ENCODE measurements around the gene SV2B. TPM values are rescaled to one million over a fixed set of nuclear protein-coding genes. Genes with fewer than 3 reads are reported as not detected.

SV2B gene
- total RNA-seq, 1 donor from 2014 or later = 0.26 TPM

DNA sequence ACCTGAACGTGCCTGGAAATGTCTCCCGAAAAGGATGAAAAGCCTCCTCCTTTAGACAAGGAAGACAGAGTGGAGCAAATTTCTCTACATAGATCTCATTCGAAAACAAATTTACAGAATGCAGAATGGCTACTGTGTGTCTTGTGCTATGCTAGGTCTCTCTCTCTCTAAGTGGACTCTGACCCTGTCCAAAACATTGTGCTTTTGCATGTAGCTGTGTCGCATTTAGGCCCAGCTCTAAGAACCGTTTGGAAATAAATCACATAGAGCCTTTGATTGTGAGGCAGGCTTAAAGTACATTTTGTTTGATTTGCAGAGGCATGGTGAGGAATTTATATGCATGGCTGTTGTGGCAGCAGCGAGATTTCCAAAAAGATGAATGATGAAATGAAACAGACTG lies 198.0 kb downstream of the SV2B start:
- Histone ChIP-seq H3K27me3 (ENCODE audit: control insufficient read depth, insufficient read depth, low read length) (no peaks in the 10 kb centered on the region), H3K4me3 (ENCODE audit: low read depth, low read length) (no peak overlapping the region), H3K36me3 (ENCODE audit: control insufficient read depth, insufficient read depth, low read length) (no peaks in the 10 kb centered on the region)
- TF ChIP-seq, protein P1, sequence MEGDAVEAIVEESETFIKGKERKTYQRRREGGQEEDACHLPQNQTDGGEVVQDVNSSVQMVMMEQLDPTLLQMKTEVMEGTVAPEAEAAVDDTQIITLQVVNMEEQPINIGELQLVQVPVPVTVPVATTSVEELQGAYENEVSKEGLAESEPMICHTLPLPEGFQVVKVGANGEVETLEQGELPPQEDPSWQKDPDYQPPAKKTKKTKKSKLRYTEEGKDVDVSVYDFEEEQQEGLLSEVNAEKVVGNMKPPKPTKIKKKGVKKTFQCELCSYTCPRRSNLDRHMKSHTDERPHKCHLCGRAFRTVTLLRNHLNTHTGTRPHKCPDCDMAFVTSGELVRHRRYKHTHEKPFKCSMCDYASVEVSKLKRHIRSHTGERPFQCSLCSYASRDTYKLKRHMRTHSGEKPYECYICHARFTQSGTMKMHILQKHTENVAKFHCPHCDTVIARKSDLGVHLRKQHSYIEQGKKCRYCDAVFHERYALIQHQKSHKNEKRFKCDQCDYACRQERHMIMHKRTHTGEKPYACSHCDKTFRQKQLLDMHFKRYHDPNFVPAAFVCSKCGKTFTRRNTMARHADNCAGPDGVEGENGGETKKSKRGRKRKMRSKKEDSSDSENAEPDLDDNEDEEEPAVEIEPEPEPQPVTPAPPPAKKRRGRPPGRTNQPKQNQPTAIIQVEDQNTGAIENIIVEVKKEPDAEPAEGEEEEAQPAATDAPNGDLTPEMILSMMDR (IDR thresholded peaks at IDR 0.05; ENCODE audit: insufficient read depth, low read length, severe bottlenecking) = no peak
- FAIRE-seq = no peak
- DNase-seq (ENCODE audit: low read depth) = no peak

DNA sequence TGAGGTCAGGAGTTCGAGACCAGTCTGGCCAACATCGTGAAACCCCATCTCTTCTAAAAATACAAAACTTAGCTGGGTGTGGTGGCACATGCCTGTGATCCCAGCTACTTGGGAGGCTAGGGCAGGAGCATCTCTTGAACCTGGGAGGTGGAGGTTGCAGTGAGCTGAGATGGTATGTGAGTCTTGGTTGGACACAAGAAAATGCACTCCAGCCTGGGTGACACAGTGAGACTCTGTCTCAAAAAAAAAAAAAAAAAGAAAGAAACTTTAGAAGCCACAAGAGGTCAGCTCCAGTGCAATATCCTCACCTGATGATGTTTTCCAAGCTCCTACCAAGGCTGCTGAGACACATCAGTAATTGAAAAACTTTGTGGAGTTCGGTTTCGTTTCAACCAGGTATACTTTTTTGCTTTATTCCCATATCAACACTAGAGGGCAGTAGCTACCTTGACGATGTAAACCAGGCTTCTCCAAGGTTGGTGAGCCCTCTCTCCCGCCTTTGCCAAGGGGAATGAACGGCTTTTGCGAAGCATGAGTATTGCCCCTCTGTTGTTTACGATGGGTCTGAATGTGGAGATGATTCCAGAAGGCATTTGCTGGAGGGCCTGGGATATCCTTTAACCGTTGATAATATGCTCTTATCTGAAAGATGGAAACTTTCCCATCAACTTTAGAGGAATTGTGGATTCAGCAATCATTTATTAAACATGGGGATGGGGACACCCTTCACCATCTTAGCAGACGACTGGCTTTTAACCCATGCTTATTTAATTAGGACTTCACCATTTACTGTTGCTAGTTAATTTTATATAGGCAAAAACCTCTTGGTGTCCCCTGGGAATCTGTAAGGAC lies 202.8 kb downstream of the SV2B start:
- no peak overlapping the region for H3K4me3 ChIP-seq (ENCODE audit: low read depth, low read length)
- peaks cover 2% of the 10 kb centered on the region for H3K27me3 ChIP-seq (ENCODE audit: control insufficient read depth, insufficient read depth, low read length)
- peak; percentile 54 for DNase-seq (ENCODE audit: low read depth)
- FAIRE-seq = no peak
- no peaks in the 10 kb centered on the region for H3K36me3 ChIP-seq (ENCODE audit: control insufficient read depth, insufficient read depth, low read length)
- TF ChIP-seq, protein P1 (IDR thresholded peaks at IDR 0.05; ENCODE audit: insufficient read depth, low read length, severe bottlenecking) = peak; percentile 74

DNA sequence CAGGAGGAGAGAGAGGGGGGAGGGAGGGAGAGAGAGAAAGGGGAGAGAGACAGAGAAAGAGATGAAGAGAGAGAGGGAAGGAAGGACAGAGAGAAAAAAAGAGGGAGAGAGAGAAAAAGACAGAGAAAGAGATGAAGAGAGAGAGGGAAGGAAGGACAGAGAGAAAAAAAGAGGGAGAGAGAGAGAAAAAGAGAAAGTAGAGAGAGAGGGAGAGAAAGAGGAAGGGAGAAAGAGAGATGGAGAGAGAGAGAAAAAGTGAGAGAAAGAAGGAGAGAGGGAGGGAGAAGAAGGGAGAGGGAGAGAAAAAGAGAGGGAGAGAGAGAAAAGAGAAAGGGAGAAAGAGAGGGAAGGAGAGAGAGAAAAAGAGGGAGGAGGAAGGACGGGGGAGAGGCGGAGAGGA lies 204.2 kb downstream of the SV2B start:
- FAIRE-seq = no peak

DNA sequence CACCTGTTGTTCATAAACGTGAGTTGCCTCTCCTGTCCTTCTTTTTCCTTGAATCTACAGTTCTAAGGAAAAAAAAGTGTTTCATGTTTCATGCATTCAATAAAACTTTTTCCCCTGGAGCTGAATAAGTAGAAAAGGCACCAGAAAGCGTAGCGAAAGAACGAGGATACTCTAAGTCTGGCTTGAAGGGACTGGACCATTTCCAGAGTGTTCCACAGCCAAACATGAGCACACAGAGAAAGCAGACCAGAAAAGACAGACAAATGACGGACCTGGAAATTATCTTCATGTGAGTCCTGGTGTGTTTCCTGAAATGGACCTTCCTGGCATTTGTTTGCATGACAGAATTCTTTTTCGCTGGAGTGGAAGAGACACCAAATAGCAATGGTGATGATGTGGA lies 204.7 kb downstream of the SV2B start:
- no peak for DNase-seq (ENCODE audit: low read depth)
- H3K4me3 ChIP-seq (ENCODE audit: low read depth, low read length) = no peak overlapping the region
- TF ChIP-seq, protein P1 (IDR thresholded peaks at IDR 0.05; ENCODE audit: insufficient read depth, low read length, severe bottlenecking) = no peak
- peaks cover 2% of the 10 kb centered on the region for H3K27me3 ChIP-seq (ENCODE audit: control insufficient read depth, insufficient read depth, low read length)
- no peaks in the 10 kb centered on the region for H3K36me3 ChIP-seq (ENCODE audit: control insufficient read depth, insufficient read depth, low read length)
- no peak for FAIRE-seq

More for the DNA sequence above, 204.2 kb downstream of the SV2B start:
- TF ChIP-seq, protein P1 (IDR thresholded peaks at IDR 0.05; ENCODE audit: insufficient read depth, low read length, severe bottlenecking) = no peak
- no peak for DNase-seq (ENCODE audit: low read depth)
- Histone ChIP-seq H3K27me3 (ENCODE audit: control insufficient read depth, insufficient read depth, low read length) (peaks cover 2% of the 10 kb centered on the region), H3K36me3 (ENCODE audit: control insufficient read depth, insufficient read depth, low read length) (no peaks in the 10 kb centered on the region), H3K4me3 (ENCODE audit: low read depth, low read length) (no peak overlapping the region)

DNA sequence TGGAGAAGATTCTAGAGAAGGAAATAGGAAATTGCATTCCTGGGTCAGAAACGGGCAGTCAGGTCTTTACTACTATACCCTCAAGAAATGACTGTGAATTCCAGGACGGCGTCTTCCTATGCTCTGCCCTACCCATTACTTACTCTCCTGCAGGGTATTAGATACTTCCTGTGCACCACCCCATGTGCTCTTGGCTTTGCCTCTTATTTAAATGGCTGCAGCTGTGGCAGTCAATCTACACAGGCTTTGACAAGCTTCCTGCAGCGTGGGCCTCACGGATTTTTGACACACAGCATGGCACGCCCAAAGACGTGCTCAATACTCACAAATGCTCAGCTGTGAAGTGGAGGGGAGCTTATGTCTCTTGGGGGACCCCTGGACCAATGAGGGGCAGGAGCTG lies 206.1 kb downstream of the SV2B start:
- Histone ChIP-seq H3K27me3 (ENCODE audit: control insufficient read depth, insufficient read depth, low read length) (peaks cover 2% of the 10 kb centered on the region), H3K4me3 (ENCODE audit: low read depth, low read length) (no peak overlapping the region), H3K36me3 (ENCODE audit: control insufficient read depth, insufficient read depth, low read length) (no peaks in the 10 kb centered on the region)
- FAIRE-seq = no peak
- no peak for DNase-seq (ENCODE audit: low read depth)
- TF ChIP-seq, protein P1 (IDR thresholded peaks at IDR 0.05; ENCODE audit: insufficient read depth, low read length, severe bottlenecking) = no peak
